OCI-LY1 (cell line): ENCODE results near the gene LMX1A.

Source experiments
- H2AFZ ChIP-seq: fragments of 200-600 bp; sonication (generic), shearing (Covaris generic); 2 replicates; pipeline ENCODE4 v1.6.0; 2014; ENCODE audit warnings: antibody characterized with exemption, mild to moderate bottlenecking, low read length
- H3F3A ChIP-seq: fragments of 200-600 bp; sonication (generic), shearing (Covaris generic); 2 replicates; pipeline ENCODE4 v1.6.0; 2014; ENCODE audit warnings: mild to moderate bottlenecking, antibody characterized with exemption, low read length, moderate library complexity; ENCODE audit not compliant: insufficient read depth
- H3K27ac ChIP-seq: fragments of 200-600 bp; sonication (generic); 2 replicates; pipeline ENCODE4 v1.5.1; 2014; ENCODE audit warnings: low read length, mixed run types, mild to moderate bottlenecking, low read depth; ENCODE audit not compliant: poor library complexity, severe bottlenecking
- H3K27me3 ChIP-seq: fragments of 200-600 bp; sonication (generic); 2 replicates; pipeline ENCODE4 v1.6.0; 2014; ENCODE audit warnings: antibody characterized with exemption, mild to moderate bottlenecking, low read length, moderate library complexity; ENCODE audit not compliant: insufficient read depth
- H3K36me3 ChIP-seq: fragments of 200-600 bp; sonication (generic); 2 replicates; pipeline ENCODE4 v1.6.1; 2014; ENCODE audit warnings: mild to moderate bottlenecking, antibody characterized with exemption, low read length, moderate library complexity, mixed read lengths; ENCODE audit not compliant: insufficient read depth
- H3K4me1 ChIP-seq: fragments of 200-600 bp; sonication (generic); 2 replicates; pipeline ENCODE4 v1.5.1; 2014; ENCODE audit warnings: mild to moderate bottlenecking, low read length, moderate library complexity; ENCODE audit not compliant: insufficient read depth, severe bottlenecking
- H3K4me2 ChIP-seq: fragments of 200-600 bp; sonication (generic), shearing (Covaris generic); 2 replicates; pipeline ENCODE4 v1.6.1; 2014; ENCODE audit warnings: low read length
- H3K4me3 ChIP-seq: fragments of 200-600 bp; sonication (generic); 2 replicates; pipeline ENCODE4 v1.5.1; 2014; ENCODE audit warnings: low read length, low read depth, mild to moderate bottlenecking, mixed read lengths; ENCODE audit not compliant: poor library complexity, severe bottlenecking
- H3K79me2 ChIP-seq: fragments of 200-600 bp; shearing (Covaris generic); 2 replicates; pipeline ENCODE4 v1.6.1; 2016; ENCODE audit warnings: mixed run types, low read length, mixed read lengths; ENCODE audit not compliant: insufficient read depth
- H3K9ac ChIP-seq: fragments of 200-600 bp; sonication (generic), shearing (Covaris generic); 2 replicates; pipeline ENCODE4 v1.6.1; 2014; ENCODE audit warnings: mild to moderate bottlenecking, low read length, mixed read lengths
- H3K9me2 ChIP-seq: fragments of 200-600 bp; sonication (generic), shearing (Covaris generic); 2 replicates; pipeline ENCODE4 v1.6.1; 2014; ENCODE audit warnings: low read depth, mild to moderate bottlenecking, low read length, mixed read lengths
- H3K9me3 ChIP-seq: fragments of 200-600 bp; shearing (Covaris generic); 2 replicates; pipeline ENCODE4 v1.6.1; 2014; ENCODE audit warnings: low read length, mixed read lengths
- H4K20me1 ChIP-seq: fragments of 200-600 bp; sonication (generic), shearing (Covaris generic); 2 replicates; pipeline ENCODE4 v1.6.0; 2016; ENCODE audit warnings: mild to moderate bottlenecking, low read length; ENCODE audit not compliant: insufficient read depth
- CTCF ChIP-seq: fragments of 200-600 bp; sonication (generic), shearing (Covaris generic); IDR thresholded peaks from 2 replicates; pipeline ENCODE4 v1.5.1; 2017; ENCODE audit warnings: mild to moderate bottlenecking, antibody characterized with exemption, low read length, moderate library complexity, mixed read lengths
- EZH2 ChIP-seq: fragments of 200-600 bp; sonication (generic), shearing (Covaris generic); IDR thresholded peaks from 2 replicates; pipeline ENCODE4 v1.8.0; 2017; ENCODE audit warnings: borderline replicate concordance, mixed run types, mild to moderate bottlenecking, antibody characterized with exemption, low read length, moderate library complexity, mixed read lengths

Gene LMX1A

GRCh38 chr1:165224504-165224903 lies 132.0 kb downstream of the LMX1A start:
- no peak overlapping the region for H3K4me2 ChIP-seq
- no peaks in the 10 kb centered on the region for H3F3A ChIP-seq
- no peaks in the 10 kb centered on the region for H4K20me1 ChIP-seq
- no peaks in the 10 kb centered on the region for H3K4me1 ChIP-seq
- no peak overlapping the region for H3K9ac ChIP-seq
- no peaks in the 10 kb centered on the region for H3K27me3 ChIP-seq
- H3K4me3 ChIP-seq: no peak overlapping the region
- H2AFZ ChIP-seq: no peak overlapping the region
- no peaks in the 10 kb centered on the region for H3K9me2 ChIP-seq
- no peaks in the 10 kb centered on the region for H3K79me2 ChIP-seq
- TF ChIP-seq CTCF (no peak), EZH2 (no peak)
- H3K36me3 ChIP-seq: no peaks in the 10 kb centered on the region
- H3K9me3 ChIP-seq: no peaks in the 10 kb centered on the region
- H3K27ac ChIP-seq: no peak overlapping the region

- H2AFZ ChIP-seq: no peak overlapping the region
- no peaks in the 10 kb centered on the region for H3K79me2 ChIP-seq
Observed at GRCh38 chr1:165222580-165222979, 133.9 kb downstream of the LMX1A start.

GRCh38 chr1:165218731-165219130 lies 137.8 kb downstream of the LMX1A start:
- Histone ChIP-seq H3K27ac (no peak overlapping the region), H3K9me3 (no peaks in the 10 kb centered on the region), H3F3A (no peaks in the 10 kb centered on the region), H2AFZ (no peak overlapping the region), H3K4me3 (no peak overlapping the region), H3K36me3 (no peaks in the 10 kb centered on the region), H3K4me1 (no peaks in the 10 kb centered on the region), H3K9ac (no peak overlapping the region), H3K4me2 (no peak overlapping the region), H3K27me3 (no peaks in the 10 kb centered on the region), H3K9me2 (no peaks in the 10 kb centered on the region), H4K20me1 (no peaks in the 10 kb centered on the region), H3K79me2 (no peaks in the 10 kb centered on the region)
- no peak for TF ChIP-seq EZH2
- TF ChIP-seq CTCF: no peak

More at GRCh38 chr1:165222580-165222979, 133.9 kb downstream of the LMX1A start:
- no peaks in the 10 kb centered on the region for H3K4me1 ChIP-seq
- H4K20me1 ChIP-seq: no peaks in the 10 kb centered on the region
- no peaks in the 10 kb centered on the region for H3F3A ChIP-seq
- H3K4me2 ChIP-seq: no peak overlapping the region
- no peak for TF ChIP-seq CTCF
- TF ChIP-seq EZH2: no peak
- H3K27ac ChIP-seq: no peak overlapping the region
- H3K4me3 ChIP-seq: no peak overlapping the region
- H3K27me3 ChIP-seq: no peaks in the 10 kb centered on the region
- no peaks in the 10 kb centered on the region for H3K9me3 ChIP-seq
- no peak overlapping the region for H3K9ac ChIP-seq
- H3K9me2 ChIP-seq: no peaks in the 10 kb centered on the region
- no peaks in the 10 kb centered on the region for H3K36me3 ChIP-seq
